Central memory CD4-positive, alpha-beta T cell (primary cell): ENCODE results near the gene FTCDNL1.

ENCODE experiments used
- DNase-seq: peaks from one replicate; pipeline ENCODE4 v3.0.0; 2022

The FTCDNL1 gene

DNA sequence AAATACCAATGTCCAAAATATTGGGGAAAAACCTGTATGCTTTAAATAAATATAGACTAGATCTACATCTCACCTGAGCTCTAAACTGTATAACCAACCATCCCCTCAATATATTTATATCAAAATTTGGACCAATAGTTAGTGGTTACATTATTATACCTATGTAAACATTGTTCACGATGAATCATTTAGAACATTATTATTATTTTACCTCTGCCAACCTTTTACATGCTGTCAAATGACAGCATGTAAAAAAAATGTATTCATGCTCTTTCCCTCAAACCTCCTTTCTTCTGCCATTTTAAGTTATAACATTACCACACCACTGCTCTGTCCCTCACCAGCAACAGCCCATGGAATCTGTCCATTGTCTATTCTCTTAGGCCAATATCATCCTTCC is 9.6 kb downstream of the FTCDNL1 start:
- DNase-seq = no peak

DNA sequence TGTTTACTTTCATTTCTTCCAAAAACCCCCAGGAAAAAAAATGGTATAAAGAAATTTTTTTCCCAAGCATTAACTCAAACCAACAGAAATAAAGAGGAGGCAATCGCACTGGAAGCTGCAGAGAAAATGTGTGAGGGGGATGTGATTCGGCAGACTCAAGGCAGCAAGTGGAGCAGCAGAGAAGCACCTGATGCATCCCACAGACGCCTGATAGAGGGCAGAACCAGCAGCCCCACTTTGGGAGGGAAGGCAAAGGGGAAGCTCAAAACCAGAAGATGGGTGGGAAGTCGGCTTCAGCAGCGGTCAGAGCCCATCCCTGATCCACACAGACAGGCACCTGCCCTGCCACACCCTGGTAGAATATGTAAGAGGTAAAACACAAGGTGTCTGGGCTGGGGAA is 12.6 kb downstream of the FTCDNL1 start:
- no peak for DNase-seq

DNA sequence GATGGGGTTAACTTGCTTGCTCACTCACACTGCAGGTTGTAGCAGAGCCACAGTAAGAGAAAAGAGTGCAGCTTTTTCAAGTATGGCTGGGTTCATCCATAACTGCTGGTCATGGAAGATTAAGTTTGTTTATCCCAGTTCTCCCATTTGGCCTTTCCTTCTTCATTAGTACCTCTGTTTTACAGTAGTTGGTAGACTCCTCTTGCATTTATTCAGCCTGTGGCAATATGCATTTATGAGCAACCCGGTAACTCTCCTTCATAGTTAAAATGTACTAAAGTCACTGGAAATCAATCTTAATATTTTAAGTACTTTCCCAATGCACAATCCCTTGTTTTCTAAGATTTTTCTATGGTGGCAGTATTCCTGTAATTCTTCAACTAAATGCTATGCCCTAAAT is 14.0 kb downstream of the FTCDNL1 start:
- no peak for DNase-seq

DNA sequence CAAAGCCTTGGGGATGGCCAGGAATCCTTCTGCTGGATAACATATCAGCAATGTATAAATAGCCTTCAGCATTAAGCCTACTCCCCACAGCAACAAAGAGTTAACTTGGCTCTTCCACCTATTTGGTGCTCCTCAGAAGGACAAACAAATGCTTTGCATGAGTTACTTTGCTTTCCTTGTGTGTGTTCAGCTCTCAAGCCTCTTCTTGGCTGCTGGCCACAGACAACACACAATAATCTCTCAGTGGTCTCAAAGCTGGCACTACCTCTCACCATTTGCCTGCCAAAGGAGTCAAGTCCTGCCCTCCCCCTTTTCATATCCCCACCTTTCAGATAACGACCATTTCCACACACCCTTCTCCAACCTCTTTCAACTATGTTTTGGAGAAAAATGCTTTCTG is 17.5 kb downstream of the FTCDNL1 start:
- no peak for DNase-seq

DNA sequence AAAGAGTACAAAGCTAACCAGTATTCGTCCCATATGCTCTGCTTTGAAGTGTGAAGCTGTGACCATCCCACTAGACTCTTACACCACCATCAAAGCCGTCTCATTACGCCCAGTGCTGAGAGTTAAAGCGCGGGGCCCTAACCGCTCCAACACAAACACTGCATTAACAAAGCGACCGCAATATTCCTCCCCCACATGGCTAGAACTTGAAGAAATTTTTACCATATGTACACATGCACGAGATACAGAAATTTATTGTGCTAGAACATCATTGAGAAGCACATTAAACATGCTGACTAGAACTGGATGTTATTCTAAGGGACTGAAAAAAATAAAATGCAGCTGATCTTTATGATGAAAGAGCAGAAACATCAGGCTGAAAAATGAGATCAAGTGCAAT is 20.5 kb downstream of the FTCDNL1 start:
- no peak for DNase-seq

DNA sequence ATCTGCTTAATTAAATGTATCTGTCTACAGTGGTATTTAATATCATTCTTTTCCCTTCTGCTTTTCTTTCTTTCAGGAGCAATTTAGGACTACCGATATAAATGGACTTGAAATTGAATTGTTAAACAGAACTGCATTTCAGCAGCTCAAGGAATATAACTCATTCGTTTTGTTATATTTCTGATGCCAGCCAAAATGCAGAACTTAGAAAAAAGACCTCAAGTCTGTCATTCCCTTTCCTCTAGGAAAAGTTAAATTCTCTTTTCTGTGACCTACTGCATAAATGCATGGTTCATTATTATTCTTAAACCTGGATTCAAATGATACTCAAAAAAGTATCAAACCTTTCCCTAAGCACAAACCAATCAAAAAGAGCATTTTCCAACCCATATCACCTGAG is 21.4 kb downstream of the FTCDNL1 start:
- no peak for DNase-seq

DNA sequence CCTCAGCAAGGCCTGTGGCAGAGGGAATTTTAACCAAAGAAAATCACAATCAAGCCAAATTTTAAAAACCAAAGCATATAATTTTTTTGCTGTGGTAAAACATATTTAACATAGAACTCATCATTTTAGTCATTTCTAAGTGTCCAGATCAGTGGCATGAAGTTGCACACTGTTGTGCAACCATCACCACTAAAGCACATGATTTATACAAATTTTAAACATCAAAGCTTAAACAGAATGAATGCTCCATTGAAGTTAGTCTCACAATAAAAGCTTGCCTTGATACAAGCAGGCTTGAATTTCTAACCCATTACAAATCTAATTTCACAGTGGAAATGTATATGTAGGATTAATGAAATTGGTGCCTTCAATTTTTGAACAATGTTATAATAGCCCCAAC is 31.2 kb downstream of the FTCDNL1 start:
- no peak for DNase-seq

DNA sequence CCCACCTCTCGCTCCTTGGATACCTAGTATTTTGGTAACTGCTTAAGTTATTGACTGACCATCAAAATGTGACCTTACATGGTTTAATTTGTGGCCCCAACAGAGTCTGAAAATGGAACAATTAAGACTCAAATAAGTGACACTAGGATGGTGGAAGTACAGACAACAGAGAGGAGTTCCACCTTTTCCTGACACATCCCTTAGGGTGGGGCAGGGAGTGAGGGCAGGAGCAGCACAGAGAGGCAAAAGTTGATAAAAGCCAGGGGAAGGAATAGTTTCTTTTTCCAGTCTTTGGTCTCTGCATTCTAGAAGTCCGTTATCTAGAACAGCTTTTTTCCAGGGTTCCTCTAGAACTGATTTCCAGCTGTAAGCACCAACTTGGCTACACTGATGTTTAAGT is 32.2 kb downstream of the FTCDNL1 start:
- DNase-seq = no peak

DNA sequence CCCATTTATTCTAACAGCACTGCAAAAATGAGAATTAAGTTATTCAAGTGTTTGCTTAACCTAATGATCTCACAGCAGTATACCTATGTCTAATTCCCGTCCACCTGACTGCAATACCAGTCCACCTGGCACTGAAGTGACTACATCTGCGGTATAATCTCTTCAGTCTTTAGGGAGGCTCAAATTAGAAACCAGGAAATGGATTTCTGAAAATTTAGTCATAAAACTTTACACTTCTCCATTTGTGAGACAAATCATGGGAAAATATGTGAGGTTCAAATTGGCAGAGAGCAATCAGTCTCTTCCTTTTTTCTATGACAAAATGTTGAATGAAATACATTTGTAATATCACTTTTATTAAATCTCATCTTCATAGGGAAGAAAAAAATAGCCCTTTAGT is 33.0 kb downstream of the FTCDNL1 start:
- DNase-seq = no peak

DNA sequence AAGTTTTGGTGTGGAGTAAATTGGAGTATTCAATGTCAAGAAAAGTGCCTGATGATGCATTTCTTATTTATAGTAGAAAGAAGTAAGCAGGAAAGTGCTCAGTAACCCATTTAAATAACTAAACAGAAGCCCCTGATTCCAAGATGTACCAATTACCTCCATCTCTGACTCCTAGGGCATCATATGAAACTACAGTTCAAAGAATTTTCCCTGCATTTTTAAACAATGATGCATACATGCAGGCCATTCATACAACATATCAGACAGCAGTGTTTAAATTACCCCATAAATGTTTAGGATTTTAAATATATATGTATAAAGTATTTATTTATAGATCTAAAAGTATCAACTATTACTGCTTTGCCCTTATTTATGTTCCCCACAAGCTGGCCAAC is 36.2 kb downstream of the FTCDNL1 start:
- no peak for DNase-seq

DNA sequence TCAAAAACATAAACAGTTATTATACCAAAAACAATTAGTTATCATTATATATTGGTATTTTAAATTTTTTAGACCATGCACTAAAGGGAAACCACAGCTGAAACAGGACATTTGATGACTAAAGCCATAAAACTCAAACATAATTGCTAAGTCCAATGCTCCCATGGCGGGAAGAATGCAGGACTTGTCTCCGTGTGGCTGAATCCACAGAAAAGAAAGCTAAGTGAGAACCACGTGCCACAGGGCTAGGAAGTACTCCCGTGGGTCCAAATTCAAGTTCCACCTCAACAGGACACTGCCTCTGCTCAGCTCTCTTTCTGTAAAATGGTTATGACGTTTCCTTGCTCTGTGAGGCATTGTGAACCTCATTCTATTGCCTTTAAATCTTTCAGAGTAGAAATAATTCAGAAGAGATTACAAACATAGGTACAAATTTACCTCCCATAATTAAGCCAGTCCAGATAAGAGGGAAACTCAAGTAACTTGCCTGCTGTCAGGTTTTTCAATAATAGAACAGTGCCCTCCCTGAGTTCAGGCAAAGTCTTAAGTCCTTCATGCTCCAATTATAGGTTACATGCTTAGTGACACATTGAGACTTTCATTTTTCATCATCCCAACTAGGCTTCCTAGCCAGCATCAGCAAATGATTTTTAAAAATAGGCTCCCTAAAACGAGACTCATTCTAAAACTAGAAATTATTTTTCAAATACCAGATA is 36.7 kb downstream of the FTCDNL1 start:
- no peak for DNase-seq

DNA sequence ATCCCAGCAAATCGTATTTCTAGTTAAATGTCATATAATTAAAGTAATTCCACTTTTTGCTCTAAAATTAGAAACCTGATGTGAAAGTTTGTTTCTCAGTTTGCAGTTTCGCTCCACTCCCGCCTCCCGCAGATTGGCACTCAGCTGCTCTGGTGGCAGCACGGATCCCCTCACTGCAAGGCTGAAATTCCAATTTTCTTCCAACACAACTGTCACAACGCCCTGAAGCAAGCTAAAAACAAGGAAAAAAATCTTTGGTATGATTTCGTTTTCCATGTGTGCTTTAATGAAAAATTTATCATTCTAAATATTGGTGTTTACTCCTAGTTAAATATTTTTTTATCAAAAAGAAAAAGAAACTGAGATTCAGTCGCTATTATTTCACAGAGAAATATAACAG is 38.5 kb downstream of the FTCDNL1 start:
- DNase-seq = no peak

DNA sequence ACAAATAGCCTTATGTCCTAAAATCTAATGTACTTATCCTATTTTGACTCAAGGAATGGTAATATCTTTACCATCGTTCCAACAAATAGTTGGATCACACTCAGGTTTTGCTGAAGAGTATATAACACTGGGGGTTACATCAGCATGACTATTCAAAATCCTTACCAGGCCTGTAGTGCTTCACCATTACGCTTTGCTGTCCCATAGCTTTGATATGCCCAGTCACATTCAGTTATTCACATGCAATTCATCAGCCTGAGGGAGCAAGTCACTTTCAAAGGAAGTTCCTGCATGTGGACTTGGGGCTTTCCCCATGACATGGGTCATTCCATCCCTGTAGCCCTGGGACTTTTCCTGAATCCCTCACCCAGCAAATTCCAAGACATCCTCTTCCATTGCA is 39.6 kb downstream of the FTCDNL1 start:
- DNase-seq = no peak

DNA sequence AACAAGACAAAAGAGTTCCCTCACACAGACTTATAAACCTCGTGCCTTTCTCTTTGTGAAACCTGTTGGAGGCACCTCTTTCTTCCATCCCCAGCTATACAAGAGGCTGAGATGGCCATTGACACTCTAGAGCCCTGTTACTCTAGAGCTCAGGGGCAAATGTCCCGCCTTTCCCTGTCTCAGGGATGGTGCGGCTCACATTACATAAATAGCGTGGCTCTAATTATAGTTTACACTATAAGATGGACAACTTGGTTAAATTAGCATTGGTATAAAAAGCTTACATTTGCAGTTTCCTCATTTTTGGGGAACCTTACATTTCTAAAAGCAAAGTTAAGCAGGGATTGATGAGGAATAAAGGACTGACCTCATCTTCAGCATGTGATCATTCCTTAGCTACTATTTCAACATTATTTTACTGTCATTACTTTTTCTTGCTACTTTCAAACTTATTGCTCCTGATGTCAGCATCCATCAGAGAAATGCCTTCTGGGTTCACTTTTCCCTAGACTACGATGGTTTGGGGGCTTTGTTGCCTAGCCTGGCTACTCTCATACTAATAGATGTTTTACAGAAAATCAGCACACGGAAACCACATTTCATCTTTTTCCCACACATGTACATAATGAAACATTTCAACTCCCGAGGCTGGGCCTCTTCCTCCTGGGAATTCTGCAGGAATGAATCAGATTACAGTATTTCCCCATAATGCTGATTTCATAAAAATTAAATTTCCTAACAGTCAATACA is 40.4 kb downstream of the FTCDNL1 start:
- DNase-seq = no peak

DNA sequence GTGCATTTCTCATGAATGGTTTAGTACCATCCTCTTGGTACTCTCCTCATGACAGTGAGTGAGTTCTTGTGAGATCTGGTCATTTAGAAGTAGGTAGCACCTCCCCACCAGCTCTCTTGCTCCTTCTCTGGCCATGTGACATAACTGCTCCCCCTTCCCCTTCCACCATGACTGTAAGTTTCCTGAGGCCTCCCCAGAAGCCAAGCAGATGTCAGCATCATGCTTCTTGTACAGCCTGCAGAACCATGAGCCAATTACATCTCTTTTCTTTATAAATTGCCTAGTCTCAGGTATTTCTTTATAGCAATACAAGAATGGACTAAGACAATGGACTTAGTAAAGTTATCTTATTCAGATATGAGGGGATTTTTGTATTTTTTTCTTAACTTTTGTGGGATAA is 43.0 kb downstream of the FTCDNL1 start:
- DNase-seq = no peak

DNA sequence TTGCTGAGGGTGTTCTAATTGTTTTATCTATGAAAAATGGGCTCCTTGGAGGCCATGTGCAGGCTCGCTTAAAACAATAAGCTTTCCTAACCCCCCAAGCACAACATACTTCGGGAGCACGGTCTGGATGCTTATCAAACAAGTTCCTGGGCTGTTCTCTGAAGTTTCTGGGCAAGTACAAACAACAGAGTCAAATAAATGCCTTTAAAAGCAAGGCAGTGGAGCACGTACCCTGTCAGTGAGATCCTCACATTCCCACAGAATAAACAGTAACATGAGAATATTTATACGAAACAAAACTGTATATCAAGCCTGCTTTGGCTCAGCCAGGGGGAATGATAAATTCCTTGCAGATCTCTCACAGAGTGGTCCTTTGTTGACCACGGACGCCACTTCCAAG is 44.8 kb downstream of the FTCDNL1 start:
- no peak for DNase-seq

DNA sequence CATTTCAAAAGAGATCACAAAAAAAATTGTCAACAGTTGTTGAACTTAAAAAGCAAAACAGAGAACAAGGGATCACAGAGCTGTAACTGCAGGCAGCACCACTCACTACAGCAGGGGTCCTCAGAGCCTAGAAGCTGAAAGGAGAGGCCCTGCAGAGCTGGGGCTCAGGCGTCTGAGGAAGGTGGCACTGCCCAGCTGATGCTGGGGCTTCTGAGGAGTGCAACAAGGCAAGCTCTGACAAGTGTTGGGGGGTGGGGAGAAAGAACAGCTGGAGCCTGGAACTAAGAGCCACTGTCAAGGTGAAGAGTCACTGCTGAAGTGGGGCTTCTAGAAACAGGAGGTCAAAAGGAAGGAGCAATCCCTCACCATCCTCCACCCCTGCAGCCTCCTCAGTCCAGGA is 46.2 kb downstream of the FTCDNL1 start:
- no peak for DNase-seq

DNA sequence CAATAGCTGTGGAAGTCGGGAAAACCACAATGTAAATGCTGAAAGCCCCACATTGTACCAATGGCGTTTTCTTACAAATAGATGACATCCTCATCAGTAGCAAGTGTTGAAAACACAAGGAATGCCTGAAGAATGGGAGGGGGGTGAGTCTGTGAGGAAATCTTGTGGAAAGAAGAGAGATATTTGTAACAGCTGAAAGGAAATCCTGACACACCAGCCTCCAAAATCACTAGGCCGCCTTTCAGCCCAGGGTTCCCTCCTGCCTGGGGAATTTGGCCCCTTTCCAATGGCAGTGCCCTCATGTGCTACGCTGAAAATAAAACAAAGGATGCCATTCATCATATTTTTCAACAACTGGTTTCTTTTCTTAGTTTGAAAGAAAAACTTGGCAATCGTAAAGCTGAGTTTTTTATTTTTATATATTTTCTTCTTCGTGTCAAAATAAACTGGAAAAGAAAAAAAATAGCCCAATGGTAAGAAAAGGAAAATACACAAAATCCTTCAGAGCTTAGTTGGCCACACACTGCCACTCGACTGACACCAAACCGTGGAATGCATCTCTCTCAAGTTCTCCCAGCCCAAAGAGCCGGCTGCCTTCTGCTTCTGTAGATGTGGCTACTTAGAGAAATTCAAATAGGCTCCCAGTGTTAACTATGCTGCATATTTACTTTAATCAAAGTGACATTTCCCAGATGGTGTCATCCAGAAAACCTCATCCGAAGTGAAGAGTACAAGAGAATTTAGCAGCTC is 52.0 kb downstream of the FTCDNL1 start:
- no peak for DNase-seq

DNA sequence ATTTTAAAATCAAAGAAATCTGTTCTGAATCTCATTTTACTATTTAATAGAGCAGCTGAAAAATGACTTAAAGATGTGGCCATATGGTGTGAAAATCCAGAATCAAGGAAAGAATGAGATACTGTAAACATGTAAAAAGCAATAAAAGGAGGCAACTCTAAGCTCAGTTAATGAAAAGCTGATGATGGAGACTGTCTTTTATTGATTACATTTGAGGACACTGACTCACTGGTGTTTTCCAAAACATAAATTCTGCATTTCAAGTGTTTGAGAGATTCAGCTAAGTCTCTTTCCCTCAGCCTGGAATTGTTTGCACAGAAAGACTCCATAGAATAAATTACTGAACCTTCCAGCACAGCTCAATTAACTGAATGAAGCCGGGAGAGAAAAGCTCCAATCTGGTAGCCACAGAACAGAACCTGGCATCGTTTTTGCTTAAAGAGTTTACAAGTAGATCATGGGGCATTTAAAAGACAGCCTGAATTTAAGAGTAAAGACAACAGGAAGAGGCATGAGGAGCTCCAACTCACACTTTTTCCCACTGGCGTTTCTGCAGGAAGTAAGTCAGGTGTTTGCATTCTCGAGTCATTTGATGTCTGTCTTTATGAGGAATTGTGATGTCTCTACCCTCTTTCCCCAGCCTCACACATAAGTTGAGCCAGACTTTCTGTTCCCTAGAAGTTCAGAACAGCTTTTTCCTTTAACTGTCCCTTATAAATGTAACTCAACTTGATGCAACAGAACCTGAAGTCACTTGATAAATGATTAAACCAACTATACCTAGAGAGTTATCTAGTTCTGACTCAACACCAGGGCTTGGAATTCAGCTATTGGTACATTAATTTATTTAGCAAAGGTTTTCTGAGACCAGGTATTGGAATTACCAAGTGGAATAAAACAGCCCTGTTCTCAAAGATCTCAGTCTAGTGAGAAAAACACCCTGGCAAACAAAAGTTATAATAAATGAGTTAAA is 53.3 kb downstream of the FTCDNL1 start:
- no peak for DNase-seq

DNA sequence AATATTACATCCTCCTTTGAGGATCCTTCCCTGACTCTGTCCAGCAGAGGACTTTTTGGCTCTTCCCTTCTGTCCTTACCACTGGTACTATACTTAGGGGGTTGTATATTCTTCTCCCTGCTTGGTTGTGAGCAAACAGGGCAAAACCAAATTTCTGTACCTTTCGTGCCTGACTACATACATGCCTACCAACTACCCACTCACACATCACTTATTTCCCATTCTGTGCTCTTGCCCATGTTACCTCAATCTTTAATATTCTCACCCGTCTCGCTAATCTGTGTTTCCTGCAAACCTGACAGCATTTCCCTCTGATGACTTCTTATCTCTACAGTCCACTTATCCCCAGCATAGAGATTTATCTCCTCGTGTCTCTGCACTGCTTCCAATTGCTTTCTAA is 58.6 kb downstream of the FTCDNL1 start:
- DNase-seq = no peak

DNA sequence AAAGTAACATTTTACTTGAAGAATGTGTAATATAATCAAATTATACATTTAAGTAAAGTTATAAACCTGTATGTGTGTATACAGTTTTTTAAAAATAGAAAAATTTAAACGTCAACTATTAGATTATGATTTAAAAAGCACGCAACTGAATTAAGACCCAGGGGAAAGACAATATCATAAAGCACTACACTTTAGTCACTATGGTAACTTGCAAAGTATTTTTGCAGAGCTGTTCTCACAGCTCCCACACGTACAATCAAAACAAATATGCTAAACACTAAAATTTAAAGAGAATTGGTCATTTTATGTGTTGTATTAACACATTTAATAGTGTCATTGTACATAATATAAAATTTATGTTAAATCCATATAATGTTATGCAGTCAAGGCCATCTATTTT is 59.7 kb downstream of the FTCDNL1 start:
- DNase-seq = no peak

DNA sequence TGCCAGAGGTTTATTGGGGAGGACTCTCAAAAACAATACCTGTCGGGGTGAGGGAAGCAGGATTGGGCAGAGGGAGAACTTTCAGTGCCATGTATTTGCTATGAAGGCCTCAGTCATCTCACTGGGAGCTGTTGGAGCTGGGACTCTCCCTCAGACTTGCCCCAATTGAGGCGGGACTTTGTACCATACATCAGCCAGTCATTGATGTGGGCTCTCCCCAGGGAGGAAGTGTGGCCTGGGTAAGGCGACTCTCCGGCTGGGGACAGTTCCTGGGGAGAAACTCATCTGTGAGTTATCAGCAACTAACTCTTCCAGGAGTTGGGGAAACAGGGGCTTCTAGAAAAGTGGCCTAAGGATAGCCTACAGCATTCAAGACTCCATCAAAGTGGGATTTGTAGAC is 66.5 kb downstream of the FTCDNL1 start:
- no peak for DNase-seq

DNA sequence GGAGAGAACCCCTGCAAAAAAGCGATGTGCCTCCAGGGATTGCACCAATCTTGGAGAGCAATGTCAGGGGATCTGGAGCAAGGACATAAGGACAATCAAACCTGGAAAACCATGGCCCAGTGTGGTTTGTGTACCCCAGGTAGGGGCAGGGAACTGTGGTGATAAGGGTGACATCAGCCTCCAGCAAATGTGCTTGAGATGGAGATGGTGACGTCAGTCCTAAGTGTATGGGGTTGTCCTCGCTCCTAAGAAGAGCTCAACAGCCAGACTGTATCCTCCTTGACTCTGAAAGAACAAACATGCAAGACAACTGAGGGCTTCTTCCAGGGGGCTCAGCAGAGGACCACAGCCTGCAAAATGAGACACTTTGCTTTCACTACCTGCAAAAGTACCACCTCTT is 71.4 kb downstream of the FTCDNL1 start:
- no peak for DNase-seq
